SIG-M5 treated with dmso at 0.1 percent for 504 hours (cell line): ENCODE results near the gene BAG5.
"Not testable (repeated sequence)": the region's sequence is repeated elsewhere in the genome, so short reads cannot be mapped to it uniquely, and the experiment has no call there.

Source experiments
- DNase-seq: peaks from one replicate; lab custom pipeline; 2025; ENCODE audit not compliant: unreplicated experiment; lab: John Stamatoyannopoulos, UW

BAG5 gene

GRCh38 chr14:103512701-103513611, 49.5 kb downstream of the BAG5 start:
- no peak for DNase-seq

- not testable (repeated sequence) for DNase-seq
These were observed 50.3 kb downstream of the BAG5 start for GRCh38 chr14:103512180-103512579.

- DNase-seq, result no peak
These were observed 51.4 kb downstream of the BAG5 start for GRCh38 chr14:103510724-103511693.

GRCh38 chr14:103509864-103510723, 52.4 kb downstream of the BAG5 start:
- no peak for DNase-seq

- no peak for DNase-seq
These were observed 53.7 kb downstream of the BAG5 start for GRCh38 chr14:103508521-103509329.

- no peak for DNase-seq
These were observed 54.7 kb downstream of the BAG5 start for GRCh38 chr14:103507751-103508150.
